Measurements from ENCODE around the gene GLOD5. TPM values are rescaled to one million over a fixed set of nuclear protein-coding genes. Genes with fewer than 3 reads are reported as not detected.

GLOD5 gene
- total RNA-seq, 2 experiments from 2014 or later: not detected

DNA sequence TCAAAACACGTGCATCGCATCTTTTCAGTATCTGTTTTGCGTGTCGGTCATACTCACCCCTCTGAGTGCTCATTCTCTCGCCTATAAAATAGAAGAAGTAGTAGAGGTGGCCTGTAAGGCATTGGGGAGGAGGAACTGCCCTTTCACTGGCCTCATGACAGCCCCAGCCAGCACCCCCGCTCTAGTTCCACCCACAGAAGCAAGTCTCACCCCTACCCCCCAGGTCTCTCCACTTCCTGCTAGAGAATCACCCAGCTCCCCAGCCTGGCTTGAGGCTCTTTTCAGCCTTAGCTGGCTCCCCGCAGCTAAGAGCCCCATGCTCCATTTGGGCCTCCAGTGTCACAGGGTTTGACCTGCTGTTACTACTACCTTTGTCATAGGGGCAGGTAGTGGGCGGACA, 52.1 kb downstream of the GLOD5 start:
- H3K4me1 Mint-ChIP-seq (ENCODE audit: low read depth): no peaks in the 10 kb centered on the region
- no peaks in the 10 kb centered on the region for H3K27me3 Mint-ChIP-seq

DNA sequence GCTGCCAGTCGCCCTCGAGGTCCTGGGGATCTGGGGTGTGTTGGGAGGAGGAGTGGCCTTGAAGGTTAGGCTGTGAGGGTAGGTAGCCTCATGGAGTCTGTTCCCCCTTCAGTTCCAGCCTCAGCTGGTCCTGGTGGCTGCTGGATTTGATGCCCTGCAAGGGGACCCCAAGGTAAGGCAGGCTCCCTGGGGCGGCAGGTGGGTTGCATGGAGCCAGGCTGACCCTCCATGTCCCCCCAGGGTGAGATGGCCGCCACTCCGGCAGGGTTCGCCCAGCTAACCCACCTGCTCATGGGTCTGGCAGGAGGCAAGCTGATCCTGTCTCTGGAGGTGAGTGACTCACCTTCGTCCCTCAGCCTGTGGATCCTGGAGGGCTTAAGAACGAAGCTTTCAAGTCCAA, 53.2 kb downstream of the GLOD5 start:
- ATAC-seq (ENCODE audit: poor library complexity) (no peak), DNase-seq (no peak)
- Mint-ChIP-seq H3K4me1 (ENCODE audit: low read depth) (no peaks in the 10 kb centered on the region), H3K4me3 (no peak overlapping the region), H3K36me3 (ENCODE audit: low read depth) (peaks cover 41% of the 10 kb centered on the region), H3K27ac (no peak overlapping the region), H3K9me3 (no peaks in the 10 kb centered on the region), H3K27me3 (no peaks in the 10 kb centered on the region)
- ChIA-PET POLR2A (no interaction called here), CTCF (no interaction called here)
- no peak overlapping the region for H3K27ac ChIP-seq (ENCODE audit: low read depth in 1 of 2, low read length in 2 of 2)
- H3K4me3 ChIP-seq (ENCODE audit: low read length): no peak overlapping the region
- no peaks in the 10 kb centered on the region for H3K27me3 ChIP-seq (ENCODE audit: control insufficient read depth in 1 of 2, insufficient read depth in 2 of 2, low read length in 2 of 2)
- intact Hi-C loops (cut with DNase I, micrococcal nuclease): no loop called here
- TF ChIP-seq, protein P1, sequence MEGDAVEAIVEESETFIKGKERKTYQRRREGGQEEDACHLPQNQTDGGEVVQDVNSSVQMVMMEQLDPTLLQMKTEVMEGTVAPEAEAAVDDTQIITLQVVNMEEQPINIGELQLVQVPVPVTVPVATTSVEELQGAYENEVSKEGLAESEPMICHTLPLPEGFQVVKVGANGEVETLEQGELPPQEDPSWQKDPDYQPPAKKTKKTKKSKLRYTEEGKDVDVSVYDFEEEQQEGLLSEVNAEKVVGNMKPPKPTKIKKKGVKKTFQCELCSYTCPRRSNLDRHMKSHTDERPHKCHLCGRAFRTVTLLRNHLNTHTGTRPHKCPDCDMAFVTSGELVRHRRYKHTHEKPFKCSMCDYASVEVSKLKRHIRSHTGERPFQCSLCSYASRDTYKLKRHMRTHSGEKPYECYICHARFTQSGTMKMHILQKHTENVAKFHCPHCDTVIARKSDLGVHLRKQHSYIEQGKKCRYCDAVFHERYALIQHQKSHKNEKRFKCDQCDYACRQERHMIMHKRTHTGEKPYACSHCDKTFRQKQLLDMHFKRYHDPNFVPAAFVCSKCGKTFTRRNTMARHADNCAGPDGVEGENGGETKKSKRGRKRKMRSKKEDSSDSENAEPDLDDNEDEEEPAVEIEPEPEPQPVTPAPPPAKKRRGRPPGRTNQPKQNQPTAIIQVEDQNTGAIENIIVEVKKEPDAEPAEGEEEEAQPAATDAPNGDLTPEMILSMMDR (IDR thresholded peaks at IDR 0.05): no peak
- H3K4me1 ChIP-seq (ENCODE audit: insufficient read depth, low read length): no peaks in the 10 kb centered on the region
- H3K36me3 ChIP-seq (ENCODE audit: insufficient read depth, low read length): peaks cover 16% of the 10 kb centered on the region
- no peaks in the 10 kb centered on the region for H3K9me3 ChIP-seq (ENCODE audit: control insufficient read depth in 1 of 2, insufficient read depth in 1 of 2, low read length in 2 of 2)

More for the DNA sequence above, 52.1 kb downstream of the GLOD5 start:
- POLR2A ChIA-PET: no interaction called here
- Mint-ChIP-seq H3K36me3 (ENCODE audit: low read depth) (peaks cover 31% of the 10 kb centered on the region), H3K27ac (no peak overlapping the region), H3K4me3 (no peak overlapping the region), H3K9me3 (no peaks in the 10 kb centered on the region)
- Histone ChIP-seq H3K9me3 (ENCODE audit: control insufficient read depth in 1 of 2, insufficient read depth in 1 of 2, low read length in 2 of 2) (no peaks in the 10 kb centered on the region), H3K27me3 (ENCODE audit: control insufficient read depth in 1 of 2, insufficient read depth in 2 of 2, low read length in 2 of 2) (no peaks in the 10 kb centered on the region), H3K4me3 (ENCODE audit: low read length) (no peak overlapping the region), H3K27ac (ENCODE audit: low read depth in 1 of 2, low read length in 2 of 2) (no peak overlapping the region), H3K36me3 (ENCODE audit: insufficient read depth, low read length) (peaks cover 16% of the 10 kb centered on the region), H3K4me1 (ENCODE audit: insufficient read depth, low read length) (no peaks in the 10 kb centered on the region)
- intact Hi-C loops (cut with DNase I, micrococcal nuclease): no loop called here
- DNase-seq (no peak), ATAC-seq (ENCODE audit: poor library complexity) (no peak)
- TF ChIP-seq, protein P1 (IDR thresholded peaks at IDR 0.05): no peak
- CTCF ChIA-PET: no interaction called here

DNA sequence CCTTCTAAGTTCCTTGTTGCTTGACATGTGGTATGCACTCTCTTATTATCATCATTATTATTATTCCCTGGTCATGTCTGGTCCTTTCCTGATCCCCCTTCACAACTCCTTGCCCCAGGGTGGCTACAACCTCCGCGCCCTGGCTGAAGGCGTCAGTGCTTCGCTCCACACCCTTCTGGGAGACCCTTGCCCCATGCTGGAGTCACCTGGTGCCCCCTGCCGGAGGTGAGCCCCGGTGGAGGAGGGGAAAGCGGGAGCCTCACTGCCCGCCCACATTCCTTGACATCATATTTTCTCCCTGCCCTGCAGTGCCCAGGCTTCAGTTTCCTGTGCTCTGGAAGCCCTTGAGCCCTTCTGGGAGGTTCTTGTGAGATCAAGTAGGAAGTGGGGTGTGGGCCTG, 53.7 kb downstream of the GLOD5 start:
- H3K27ac Mint-ChIP-seq: no peak overlapping the region

More for the DNA sequence above, 53.7 kb downstream of the GLOD5 start:
- no peak overlapping the region for H3K27ac ChIP-seq (ENCODE audit: low read depth in 1 of 2, low read length in 2 of 2)
- ATAC-seq (ENCODE audit: poor library complexity) (no peak), DNase-seq (no peak)
- Mint-ChIP-seq H3K4me1 (ENCODE audit: low read depth) (no peaks in the 10 kb centered on the region), H3K4me3 (no peak overlapping the region), H3K27me3 (no peaks in the 10 kb centered on the region), H3K9me3 (no peaks in the 10 kb centered on the region), H3K36me3 (ENCODE audit: low read depth) (peaks cover 45% of the 10 kb centered on the region)
- no peaks in the 10 kb centered on the region for H3K9me3 ChIP-seq (ENCODE audit: control insufficient read depth in 1 of 2, insufficient read depth in 1 of 2, low read length in 2 of 2)
- no peaks in the 10 kb centered on the region for H3K4me1 ChIP-seq (ENCODE audit: insufficient read depth, low read length)
- ChIA-PET POLR2A (no interaction called here), CTCF (no interaction called here)
- H3K36me3 ChIP-seq (ENCODE audit: insufficient read depth, low read length): peaks cover 16% of the 10 kb centered on the region
- no peaks in the 10 kb centered on the region for H3K27me3 ChIP-seq (ENCODE audit: control insufficient read depth in 1 of 2, insufficient read depth in 2 of 2, low read length in 2 of 2)
- intact Hi-C loops (cut with DNase I, micrococcal nuclease): no loop called here
- TF ChIP-seq, protein P1 (IDR thresholded peaks at IDR 0.05): no peak
- H3K4me3 ChIP-seq (ENCODE audit: low read length): no peak overlapping the region

Data from CD4-positive, alpha-beta T cell (primary cell).